IMR-90 (cell line): ENCODE results near the gene PRKN. TPM values are rescaled to one million over a fixed set of nuclear protein-coding genes. Genes with fewer than 3 reads are reported as not detected.

Experiments used
- ATAC-seq: fragments of 200-7000 bp; cut with Tn5 transposase; 2 replicates; pipeline ENCODE4 v1.9.1; 2020; ENCODE audit warnings: low read depth, mild to moderate bottlenecking, moderate library complexity
- BruUV-seq: library from RNA; stranded (reverse); fragments of 400-500 nt; replicated peaks from 2 replicates; lab custom pipeline; 2021; lab: Mats Ljungman, UMichigan
- CTCF ChIA-PET: fragments of 300-600 bp; formaldehyde crosslinking; extraction: SDS; loops from one replicate; lab custom pipeline; 2021; ENCODE audit warnings: antibody characterized with exemption; lab: Yijun Ruan, JAX
- POLR2A ChIA-PET: fragments of 300-600 bp; sonication (Branson Sonifier 250); formaldehyde crosslinking; loops from one replicate; lab custom pipeline; 2022; ENCODE audit warnings: antibody characterized with exemption; ENCODE audit not compliant: unreplicated experiment; lab: Charles Lee
- DNase-seq: peaks from one replicate; pipeline ENCODE4 v3.0.0; 2013
- H2AFZ ChIP-seq: replicated peaks from 2 replicates; pipeline ENCODE3; 2013; ENCODE audit warnings: low read length, mild to moderate bottlenecking; ENCODE audit not compliant: poor library complexity
- H2AK5ac ChIP-seq: 2 replicates; pipeline ENCODE4 v1.6.1; 2013; ENCODE audit warnings: low read depth, low read length, inconsistent platforms
- H2AK9ac ChIP-seq: replicated peaks from 2 replicates; pipeline ENCODE3; 2013; ENCODE audit warnings: mild to moderate bottlenecking, low read depth, low read length, moderate library complexity; ENCODE audit not compliant: poor library complexity
- H2BK120ac ChIP-seq: 2 replicates; pipeline ENCODE4 v1.6.1; 2013; ENCODE audit warnings: low read depth, low read length, inconsistent platforms
- H2BK15ac ChIP-seq: 3 replicates; pipeline ENCODE4 v1.6.1; 2013; ENCODE audit warnings: low read depth, low read length, inconsistent platforms
- H2BK20ac ChIP-seq: 2 replicates; pipeline ENCODE4 v1.6.1; 2013; ENCODE audit warnings: low read depth, mild to moderate bottlenecking, inconsistent platforms, low read length, moderate library complexity
- H2BK5ac ChIP-seq: 2 replicates; pipeline ENCODE4 v1.6.1; 2013; ENCODE audit warnings: mild to moderate bottlenecking, low read depth, low read length, inconsistent platforms; ENCODE audit not compliant: poor library complexity, severe bottlenecking
- H3K14ac ChIP-seq: replicated peaks from 2 replicates; pipeline ENCODE4 v1.6.1; 2013; ENCODE audit warnings: low read depth, low read length, inconsistent platforms
- H3K18ac ChIP-seq: 2 replicates; pipeline ENCODE4 v1.6.1; 2013; ENCODE audit warnings: low read depth, low read length, control low read depth
- H3K23ac ChIP-seq: 2 replicates; pipeline ENCODE4 v1.6.1; 2013; ENCODE audit warnings: low read depth, low read length, inconsistent platforms
- H3K27ac ChIP-seq: 2 replicates; pipeline ENCODE4 v1.5.1; 2013; ENCODE audit warnings: mild to moderate bottlenecking, control low read depth, low read length; ENCODE audit not compliant: insufficient read depth
- H3K27me3 ChIP-seq: 2 replicates; pipeline ENCODE4 v1.6.1; 2013; ENCODE audit warnings: low read length; ENCODE audit not compliant: control insufficient read depth, insufficient read depth
- H3K36me3 ChIP-seq: 2 replicates; pipeline ENCODE4 v1.6.1; 2013; ENCODE audit warnings: low read length, mixed read lengths; ENCODE audit not compliant: control insufficient read depth, insufficient read depth
- H3K4ac ChIP-seq: 2 replicates; pipeline ENCODE4 v1.6.1; 2013; ENCODE audit warnings: low read depth, low read length, inconsistent platforms
- H3K4me1 ChIP-seq: 2 replicates; pipeline ENCODE4 v1.6.1; 2013; ENCODE audit warnings: low read length, mixed read lengths; ENCODE audit not compliant: control insufficient read depth, insufficient read depth
- H3K4me2 ChIP-seq: 2 replicates; pipeline ENCODE4 v1.6.1; 2013; ENCODE audit warnings: low read depth, mild to moderate bottlenecking, control low read depth, low read length, moderate library complexity
- H3K4me3 ChIP-seq: 2 replicates; pipeline ENCODE4 v1.5.1; 2013; ENCODE audit warnings: low read depth, mild to moderate bottlenecking, control low read depth, low read length, moderate library complexity; ENCODE audit not compliant: insufficient read depth
- H3K56ac ChIP-seq: 2 replicates; pipeline ENCODE4 v1.6.1; 2013; ENCODE audit warnings: low read length, inconsistent platforms; ENCODE audit not compliant: insufficient read depth; ENCODE audit errors: extremely low read depth
- H3K79me1 ChIP-seq, 2 experiments: 2 replicates each; pipeline ENCODE4 v1.6.1; 2013; ENCODE audit warnings: low read length in 2 of 2, inconsistent platforms in 1 of 2, low read depth in 1 of 2
- H3K9ac ChIP-seq: 2 replicates; pipeline ENCODE4 v1.6.1; 2013; ENCODE audit warnings: low read depth, low read length, control low read depth
- H3K9me1 ChIP-seq: 2 replicates; pipeline ENCODE4 v1.6.1; 2013; ENCODE audit warnings: low read length, inconsistent platforms; ENCODE audit not compliant: insufficient read depth
- H3K9me3 ChIP-seq: 2 replicates; pipeline ENCODE4 v1.6.1; 2013; ENCODE audit warnings: low read length; ENCODE audit not compliant: control insufficient read depth, insufficient read depth
- H4K20me1 ChIP-seq: 2 replicates; pipeline ENCODE4 v1.6.1; 2013; ENCODE audit warnings: low read length, inconsistent platforms; ENCODE audit not compliant: insufficient read depth
- H4K5ac ChIP-seq: 2 replicates; pipeline ENCODE4 v1.6.1; 2013; ENCODE audit warnings: mild to moderate bottlenecking, low read depth, low read length, control low read depth
- H4K8ac ChIP-seq, 2 experiments: 2 replicates each; pipeline ENCODE4 v1.6.1; 2013; ENCODE audit warnings: low read depth in 2 of 2, low read length in 2 of 2, control low read depth in 1 of 2, inconsistent platforms in 1 of 2
- H4K91ac ChIP-seq: 2 replicates; pipeline ENCODE4 v1.6.1; 2013; ENCODE audit warnings: low read depth, low read length, inconsistent platforms; ENCODE audit not compliant: insufficient read depth
- BHLHE40 ChIP-seq: fragments of 150-350 bp; IDR thresholded peaks from 2 replicates; pipeline ENCODE4 v1.6.1; 2016; ENCODE audit warnings: mild to moderate bottlenecking, low read depth, low read length
- CTCF ChIP-seq: conservative IDR thresholded peaks from 2 replicates; pipeline ENCODE4 v1.5.1; 2012; ENCODE audit warnings: mild to moderate bottlenecking, low read depth, low read length, improper control_type of control experiment
- MAFK ChIP-seq: IDR thresholded peaks from 2 replicates; pipeline ENCODE4 v1.6.1; 2012; ENCODE audit warnings: low read depth, low read length, improper control_type of control experiment
- NFE2L2 ChIP-seq: fragments of 150-350 bp; IDR thresholded peaks from 2 replicates; pipeline ENCODE4 v1.6.1; 2016; ENCODE audit warnings: low read depth, mild to moderate bottlenecking, low read length
- POLR2A ChIP-seq: IDR thresholded peaks from 2 replicates; pipeline ENCODE4 v1.6.1; 2012; ENCODE audit warnings: mild to moderate bottlenecking, low read depth, low read length
- RFX5 ChIP-seq: IDR thresholded peaks from 2 replicates; pipeline ENCODE4 v1.8.0; 2012; ENCODE audit warnings: low read depth, mild to moderate bottlenecking, low read length, moderate library complexity
- SMC3 ChIP-seq: fragments of 150-350 bp; IDR thresholded peaks from 2 replicates; pipeline ENCODE4 v1.6.1; 2016; ENCODE audit warnings: low read depth, mild to moderate bottlenecking, antibody characterized with exemption, low read length, moderate library complexity
- WGBS, 2 experiments: methylation state at CpG; one replicate each; pipeline versions ENCODE4 v1.1.5 to v1.1.7; 2013; ENCODE audit warnings: missing lambda C conversion rate in 2 of 2; ENCODE audit not compliant: insufficient read length in 1 of 2; ENCODE audit errors: extremely low coverage in 2 of 2; 5-methylcytosine and 5-hydroxymethylcytosine counted together
- dilution Hi-C: fragments of 300-500 bp; cut with HindIII; formaldehyde crosslinking; loops from one replicate; pipeline ENCODE4 v1.14.3; 2018; ENCODE audit warnings: low sequenced_read_pairs; ENCODE audit not compliant: unreplicated experiment
- in situ Hi-C: fragments of 300-500 bp; cut with MboI; formaldehyde crosslinking; loops from 3 replicates; pipeline ENCODE4 v1.14.3; 2019; ENCODE audit warnings: low sequenced_read_pairs, inconsistent platforms, mixed read lengths
- intact Hi-C: fragments of 100-400 bp; cut with micrococcal nuclease; formaldehyde crosslinking; loops from 2 replicates; pipeline ENCODE4 v1.10.0; 2022
- polyA plus RNA-seq, 3 experiments: library from polyadenylated mRNA; depleted of rRNA; stranded (reverse); fragments of >200 nt; gene quantifications; 2 replicates each; pipeline ENCODE4 v1.2.3, GENCODE V29; 2012; ENCODE audit warnings: low replicate concordance in 1 of 3
- total RNA-seq: library from RNA; depleted of rRNA; stranded (reverse); fragments of >200 nt; gene quantifications from 2 replicates; pipeline ENCODE4 v1.2.3, GENCODE V29; 2012

Gene PRKN
- total and polyA plus RNA-seq, 2 of the 4 experiments (the other 2 are of a cell fraction), result 0.15 to 0.18 TPM

DNA sequence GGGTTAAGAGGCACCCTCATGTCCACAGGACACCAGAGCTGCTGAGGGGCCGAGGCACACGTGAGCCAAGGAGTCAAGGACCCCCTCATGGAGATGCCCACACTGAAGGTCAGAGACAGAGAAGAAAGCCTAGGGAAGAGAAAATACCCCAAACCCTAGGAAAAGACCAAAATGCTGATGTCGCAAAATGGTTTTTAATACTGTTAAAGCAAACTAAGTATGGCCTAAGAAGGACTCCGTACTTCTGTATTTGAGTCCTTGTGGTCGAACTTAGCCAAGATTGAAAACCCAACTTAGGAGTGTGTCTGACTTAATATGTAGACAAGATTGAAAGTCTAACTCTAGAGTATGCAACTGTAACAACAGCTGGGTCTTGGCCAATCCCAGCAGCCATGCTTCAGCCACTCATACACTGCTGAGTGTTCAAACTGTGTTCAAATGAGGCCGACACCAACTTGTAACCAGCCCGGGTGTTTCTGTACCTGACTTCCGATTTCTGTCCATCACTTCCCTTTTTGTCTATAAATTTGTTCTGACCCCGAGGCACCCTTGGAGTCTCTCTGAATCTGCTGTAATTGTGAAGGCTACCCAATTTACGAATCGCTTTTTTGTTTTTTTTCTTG is 1361.2 kb downstream of the PRKN start:
- no peak overlapping the region for H3K23ac ChIP-seq
- ATAC-seq (no peak), DNase-seq (no peak)
- H2AFZ ChIP-seq, result no peak overlapping the region
- H2BK15ac ChIP-seq, result no peak overlapping the region
- no TSS peak for BruUV-seq
- H3K56ac ChIP-seq, result no peak overlapping the region
- no peak overlapping the region for H3K14ac ChIP-seq
- no peak overlapping the region for H3K4me2 ChIP-seq
- no peak overlapping the region for H2BK20ac ChIP-seq
- H2AK9ac ChIP-seq, result no peak overlapping the region
- H2BK5ac ChIP-seq, result no peak overlapping the region
- no peaks in the 10 kb centered on the region for H3K4me1 ChIP-seq
- H3K4me3 ChIP-seq, result no peak overlapping the region
- ChIA-PET POLR2A (no interaction called here), CTCF (no interaction called here)
- dilution Hi-C loops, result no loop called here
- no peak overlapping the region for H4K8ac ChIP-seq
- no peak overlapping the region for H3K9ac ChIP-seq
- H3K36me3 ChIP-seq, result no peaks in the 10 kb centered on the region
- no peak overlapping the region for H4K91ac ChIP-seq
- H3K18ac ChIP-seq, result no peak overlapping the region
- no peak overlapping the region for H4K5ac ChIP-seq
- no peaks in the 10 kb centered on the region for H3K27me3 ChIP-seq
- H3K4ac ChIP-seq, result no peak overlapping the region
- in situ Hi-C loops, result no loop called here
- H3K27ac ChIP-seq, result no peak overlapping the region
- TF ChIP-seq MAFK (peak; percentile 54; the same call in 1 of the 2 replicates), BHLHE40 (no peak), POLR2A (no peak), SMC3 (no peak), RFX5 (no peak), CTCF (no peak), NFE2L2 (no peak)
- no peak overlapping the region for H2BK120ac ChIP-seq
- H3K9me3 ChIP-seq, result peaks cover 11% of the 10 kb centered on the region
- H2AK5ac ChIP-seq, result no peak overlapping the region
- H3K79me1 ChIP-seq, result no peaks in the 10 kb centered on the region
- no peaks in the 10 kb centered on the region for H3K9me1 ChIP-seq
- WGBS, 2 experiments, result no CpG with 5 or more reads among the region's 11 CpGs
- intact Hi-C loops, result no loop called here
- H4K20me1 ChIP-seq, result no peaks in the 10 kb centered on the region
